Mesothelial cell of epicardium (in vitro differentiated cells): Measurements from ENCODE around the gene U2AF2. TPM values are rescaled to one million over a fixed set of nuclear protein-coding genes. Genes with fewer than 3 reads are reported as not detected.
A peak's percentile ranks its signal among the peaks of the same experiment; 100 is the strongest.

Experiments used
- DNase-seq, 2 experiments: peaks; one replicate each; pipeline ENCODE4 v3.0.0; 2021; ENCODE audit warnings: low spot score in 2 of 2; ENCODE audit not compliant: unreplicated experiment in 2 of 2
- H3K27ac Mint-ChIP-seq: 2 replicates; pipeline ENCODE4 v1.8.0; 2021; ENCODE audit warnings: mixed read lengths
- H3K27me3 Mint-ChIP-seq: 2 replicates; pipeline ENCODE4 v1.8.0; 2021; ENCODE audit warnings: low read depth, mixed read lengths
- H3K36me3 Mint-ChIP-seq: 2 replicates; pipeline ENCODE4 v1.8.0; 2021; ENCODE audit warnings: mixed read lengths
- H3K4me1 Mint-ChIP-seq: 2 replicates; pipeline ENCODE4 v1.8.0; 2021; ENCODE audit warnings: mixed read lengths
- H3K4me3 Mint-ChIP-seq: 2 replicates; pipeline ENCODE4 v1.8.0; 2021; ENCODE audit warnings: mild to moderate bottlenecking, moderate library complexity, mixed read lengths
- H3K9me3 Mint-ChIP-seq: 2 replicates; pipeline ENCODE4 v1.8.0; 2021; ENCODE audit warnings: mixed read lengths
- CTCF ChIP-seq: fragments of 200-600 bp; sonication (generic); IDR thresholded peaks from one replicate; pipeline ENCODE4 v1.5.0; 2021; ENCODE audit warnings: antibody characterized with exemption; ENCODE audit not compliant: unreplicated experiment
- total RNA-seq: library from RNA; stranded (reverse); gene quantifications from 3 replicates; pipeline ENCODE4 v1.2.1, GENCODE V29; 2021

U2AF2 gene
- total RNA-seq, 1 donor from 2014 or later: 245 TPM

GRCh38 chr19:55643003-55643886 is 11.6 kb upstream of the U2AF2 start, which contains the start of gene ZNF581:
ZNF581 (plus strand) TSS chr19:55643649; CDS start chr19:55644572, 923 bp downstream.
- H3K27me3 Mint-ChIP-seq: no peaks in the 10 kb centered on the region
- peak within 1 kb of the TSS; percentile 98 for H3K27ac Mint-ChIP-seq
- DNase-seq: peak in 1 of 2 experiments; percentile 80
- no peaks in the 10 kb centered on the region for H3K9me3 Mint-ChIP-seq
- TF ChIP-seq CTCF: no peak
- peaks cover 39% of the 10 kb centered on the region for H3K4me1 Mint-ChIP-seq
- peak within 1 kb of the TSS; percentile 93 for H3K4me3 Mint-ChIP-seq
- peaks cover 3% of the 10 kb centered on the region for H3K36me3 Mint-ChIP-seq

DNA sequence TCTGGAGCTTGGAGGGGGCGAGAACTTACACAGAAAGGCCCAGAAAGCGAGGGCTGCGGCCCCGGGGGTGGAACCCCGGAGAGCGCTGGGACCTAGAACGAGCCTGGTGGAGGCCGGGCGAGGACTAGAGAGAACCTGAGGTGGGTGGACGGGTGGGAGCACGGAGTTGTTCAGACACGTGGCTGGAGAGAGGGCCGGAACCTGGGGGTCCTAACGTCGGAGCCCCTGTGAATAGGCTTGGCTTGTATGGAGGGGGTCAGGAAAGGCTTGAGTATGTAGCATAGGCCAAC is 11.0 kb upstream of the U2AF2 start:
- Mint-ChIP-seq H3K4me1 (peaks cover 42% of the 10 kb centered on the region), H3K36me3 (peaks cover 3% of the 10 kb centered on the region), H3K9me3 (no peaks in the 10 kb centered on the region), H3K27ac (peak overlapping the region; percentile 96), H3K27me3 (no peaks in the 10 kb centered on the region), H3K4me3 (peak overlapping the region; percentile 93)
- DNase-seq: no peak
- no peak for TF ChIP-seq CTCF

GRCh38 chr19:55644191-55644833 is 10.5 kb upstream of the U2AF2 start:
- Mint-ChIP-seq H3K36me3 (no peaks in the 10 kb centered on the region), H3K4me3 (peak overlapping the region; percentile 93), H3K27me3 (no peaks in the 10 kb centered on the region), H3K4me1 (peaks cover 44% of the 10 kb centered on the region), H3K27ac (peak overlapping the region; percentile 96), H3K9me3 (no peaks in the 10 kb centered on the region)
- no peak for TF ChIP-seq CTCF
- DNase-seq: no peak

DNA sequence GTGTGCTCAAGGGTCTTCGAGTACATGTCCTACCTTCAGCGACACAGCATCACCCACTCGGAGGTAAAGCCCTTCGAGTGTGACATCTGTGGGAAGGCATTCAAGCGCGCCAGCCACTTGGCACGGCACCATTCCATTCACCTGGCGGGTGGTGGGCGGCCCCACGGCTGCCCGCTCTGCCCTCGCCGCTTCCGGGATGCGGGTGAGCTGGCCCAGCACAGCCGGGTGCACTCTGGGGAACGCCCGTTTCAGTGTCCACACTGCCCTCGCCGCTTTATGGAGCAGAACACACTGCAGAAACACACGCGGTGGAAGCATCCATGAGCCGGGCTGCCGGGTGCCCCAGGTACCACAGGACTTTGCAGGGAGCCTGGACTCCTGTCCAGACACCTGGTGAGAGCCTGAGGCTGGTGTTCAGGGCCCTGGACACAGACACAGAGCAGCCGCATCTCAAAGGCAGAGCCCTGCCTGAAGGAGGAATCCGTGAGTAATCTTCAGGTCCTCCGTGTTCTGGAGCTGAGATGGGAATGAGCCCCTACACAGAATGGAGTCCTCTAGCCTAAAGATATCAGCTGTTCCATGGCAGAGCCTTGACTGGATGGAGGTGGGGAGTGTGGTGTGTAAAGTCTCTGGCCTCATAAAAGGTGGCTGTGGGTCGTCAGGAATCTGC is 9.9 kb upstream of the U2AF2 start:
- Mint-ChIP-seq H3K4me1 (peaks cover 50% of the 10 kb centered on the region), H3K4me3 (peak overlapping the region; percentile 93), H3K9me3 (no peaks in the 10 kb centered on the region), H3K27ac (peak overlapping the region; percentile 96), H3K36me3 (peaks cover under 1% of the 10 kb centered on the region), H3K27me3 (no peaks in the 10 kb centered on the region)
- TF ChIP-seq CTCF: no peak
- no peak for DNase-seq

- DNase-seq: no peak
- Mint-ChIP-seq H3K27ac (peak overlapping the region; percentile 56), H3K27me3 (no peaks in the 10 kb centered on the region), H3K4me3 (peak overlapping the region; percentile 55), H3K36me3 (peaks cover 5% of the 10 kb centered on the region), H3K4me1 (peaks cover 52% of the 10 kb centered on the region), H3K9me3 (no peaks in the 10 kb centered on the region)
- no peak for TF ChIP-seq CTCF
These were observed 9.3 kb upstream of the U2AF2 start for GRCh38 chr19:55645512-55645881.
